Prostate gland (tissue), 2 donors: ENCODE results near the gene IFT43.

ENCODE experiments used
- POLR2A ChIP-seq: fragments of 450-650 bp; IDR thresholded peaks from one replicate; pipeline ENCODE4 v1.6.1; 2016; ENCODE audit warnings: antibody characterized with exemption, mild to moderate bottlenecking
- TF ChIP-seq, protein P1 (sequence below), 4 experiments: fragments of 200-600 bp in 2 of 4; fragments of 450-650 bp in 2 of 4; sonication (generic) in 2 of 4; IDR thresholded peaks; 1 replicate in 3 of 4; 2 replicates in 1 of 4; pipeline ENCODE4 v1.5.1; 2016 to 2019; ENCODE audit warnings: antibody characterized with exemption in 4 of 4, mild to moderate bottlenecking in 2 of 4, moderate library complexity in 2 of 4

DNA sequence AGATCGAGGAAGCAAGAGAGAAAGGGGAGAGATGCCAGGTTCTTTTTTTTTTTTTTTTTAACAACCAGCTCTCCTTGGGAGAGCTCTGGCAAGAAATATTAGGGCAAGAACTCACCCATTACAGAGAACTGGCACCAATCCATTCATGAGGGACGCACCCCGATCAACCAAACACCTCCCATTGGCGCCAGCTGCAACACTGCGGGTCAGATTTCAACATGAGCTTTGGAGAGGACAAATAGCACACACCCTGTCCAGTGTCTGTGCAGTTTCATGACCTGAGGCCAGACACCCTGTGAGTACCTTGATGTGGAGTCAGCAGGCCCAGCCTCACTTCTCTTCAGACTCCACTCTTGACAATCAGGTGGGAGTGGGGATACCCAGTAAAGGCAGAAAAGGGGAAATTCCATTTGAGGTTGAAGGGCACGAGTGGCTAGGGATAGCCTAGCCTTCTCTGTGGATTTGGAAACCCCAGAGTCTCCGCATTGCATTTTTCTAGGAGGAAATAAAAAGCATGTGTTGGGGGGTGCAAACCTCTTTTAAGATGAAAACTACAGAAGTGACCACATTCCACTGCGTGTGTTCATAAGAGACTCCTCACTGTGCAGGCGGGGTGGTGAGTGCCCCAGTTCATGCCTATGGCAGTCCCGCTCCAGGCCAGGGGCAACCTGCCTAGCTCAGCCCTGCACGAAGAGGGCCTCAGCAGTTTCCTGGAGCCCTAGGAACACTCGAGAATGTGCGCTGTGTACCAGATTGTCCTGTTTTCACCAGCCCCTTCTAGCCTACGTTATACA lies 123.7 kb downstream of the IFT43 start:
- no peak for TF ChIP-seq POLR2A
- TF ChIP-seq, protein P1, sequence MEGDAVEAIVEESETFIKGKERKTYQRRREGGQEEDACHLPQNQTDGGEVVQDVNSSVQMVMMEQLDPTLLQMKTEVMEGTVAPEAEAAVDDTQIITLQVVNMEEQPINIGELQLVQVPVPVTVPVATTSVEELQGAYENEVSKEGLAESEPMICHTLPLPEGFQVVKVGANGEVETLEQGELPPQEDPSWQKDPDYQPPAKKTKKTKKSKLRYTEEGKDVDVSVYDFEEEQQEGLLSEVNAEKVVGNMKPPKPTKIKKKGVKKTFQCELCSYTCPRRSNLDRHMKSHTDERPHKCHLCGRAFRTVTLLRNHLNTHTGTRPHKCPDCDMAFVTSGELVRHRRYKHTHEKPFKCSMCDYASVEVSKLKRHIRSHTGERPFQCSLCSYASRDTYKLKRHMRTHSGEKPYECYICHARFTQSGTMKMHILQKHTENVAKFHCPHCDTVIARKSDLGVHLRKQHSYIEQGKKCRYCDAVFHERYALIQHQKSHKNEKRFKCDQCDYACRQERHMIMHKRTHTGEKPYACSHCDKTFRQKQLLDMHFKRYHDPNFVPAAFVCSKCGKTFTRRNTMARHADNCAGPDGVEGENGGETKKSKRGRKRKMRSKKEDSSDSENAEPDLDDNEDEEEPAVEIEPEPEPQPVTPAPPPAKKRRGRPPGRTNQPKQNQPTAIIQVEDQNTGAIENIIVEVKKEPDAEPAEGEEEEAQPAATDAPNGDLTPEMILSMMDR (IDR thresholded peaks at IDR 0.05), result no peak
